Fibroblast of skin of left quadriceps (primary cell): ENCODE measurements around the gene PARS2.

Experiments used
- DNase-seq, 2 experiments: peaks; one replicate each; pipeline ENCODE4 v3.0.0-alpha.2; 2013; ENCODE audit warnings: low read depth in 2 of 2

Gene PARS2

DNA sequence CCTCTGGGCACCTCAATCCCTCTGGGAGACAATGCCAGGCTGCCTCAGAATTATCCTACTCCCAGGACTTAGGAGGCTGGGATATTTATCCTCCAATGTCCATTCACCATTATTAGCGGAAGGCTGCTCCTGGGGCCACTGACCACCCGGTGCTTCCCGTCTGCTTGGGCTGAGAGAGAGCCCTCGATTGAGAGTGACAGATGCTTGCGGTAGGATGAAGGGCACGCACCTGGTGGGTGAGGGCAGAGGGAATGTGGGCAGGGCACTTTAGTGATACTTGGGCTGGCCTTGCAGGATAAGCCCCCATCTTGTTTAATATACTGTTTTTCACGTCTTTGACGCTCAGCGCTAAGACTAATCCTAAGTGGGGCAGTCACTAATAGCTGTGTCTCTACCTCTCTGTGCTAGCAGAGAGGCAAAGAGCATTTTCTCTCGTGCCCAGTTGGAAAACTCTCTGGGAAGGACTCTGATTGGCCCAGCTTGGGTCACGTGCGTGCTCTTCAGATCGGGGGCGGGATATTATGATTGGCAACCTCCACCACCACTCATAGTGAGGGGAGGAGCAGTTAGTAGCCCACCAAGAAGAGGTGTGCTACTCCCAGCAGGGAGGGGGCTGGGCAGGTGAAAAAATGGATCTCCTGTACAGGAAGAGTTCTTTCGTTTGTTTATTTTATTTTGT, 10.6 kb upstream of the PARS2 start:
- no peak for DNase-seq

DNA sequence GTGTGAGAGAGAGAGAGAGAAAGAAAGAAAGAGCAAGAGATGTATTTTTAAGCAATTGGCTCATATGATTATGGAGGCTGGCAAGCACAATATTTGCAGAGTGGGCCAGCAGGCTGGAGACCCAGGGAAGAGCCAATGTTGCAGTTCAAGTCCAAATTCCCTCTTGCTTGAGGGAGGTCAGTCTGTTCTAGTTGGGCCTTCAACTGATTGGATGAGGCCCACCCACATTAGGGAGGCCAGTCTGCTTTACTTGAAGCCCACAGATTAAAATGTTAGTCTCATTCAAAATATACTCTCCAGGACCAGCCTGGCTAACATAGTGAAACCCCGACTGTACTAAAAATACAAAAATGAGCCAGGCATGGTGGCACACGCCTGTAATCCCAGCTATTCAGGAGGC, 8.6 kb upstream of the PARS2 start:
- no peak for DNase-seq

DNA sequence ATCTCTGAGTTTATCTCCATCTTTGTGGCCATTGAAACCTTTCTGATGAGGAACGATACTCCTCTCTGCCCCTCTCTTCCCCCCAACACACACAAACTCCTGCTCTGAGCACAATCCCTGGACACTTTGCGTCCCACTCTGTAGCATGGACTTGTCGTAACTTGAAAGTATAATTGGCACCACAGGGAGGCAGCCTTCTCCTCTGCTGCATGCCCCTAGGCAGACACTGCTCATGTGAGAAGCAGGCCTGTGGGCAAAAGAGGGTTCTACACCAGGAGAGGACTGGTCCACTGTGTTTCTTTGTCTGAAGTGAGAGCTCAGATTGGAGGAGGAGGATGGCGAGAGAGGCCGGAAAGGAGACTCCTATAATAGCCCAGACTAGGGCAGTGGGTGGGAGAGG, 3.8 kb upstream of the PARS2 start:
- no peak for DNase-seq

GRCh38 chr1:54767526-54767925, 3.2 kb upstream of the PARS2 start:
- no peak for DNase-seq

- no peak for DNase-seq
These were observed 2.4 kb upstream of the PARS2 start for GRCh38 chr1:54766726-54767125.

- no peak for DNase-seq
These were observed 719 bp upstream of the PARS2 start for GRCh38 chr1:54764922-54765561.

- DNase-seq: no peak
These were observed 549 bp downstream of the PARS2 start for GRCh38 chr1:54763816-54764132.

DNA sequence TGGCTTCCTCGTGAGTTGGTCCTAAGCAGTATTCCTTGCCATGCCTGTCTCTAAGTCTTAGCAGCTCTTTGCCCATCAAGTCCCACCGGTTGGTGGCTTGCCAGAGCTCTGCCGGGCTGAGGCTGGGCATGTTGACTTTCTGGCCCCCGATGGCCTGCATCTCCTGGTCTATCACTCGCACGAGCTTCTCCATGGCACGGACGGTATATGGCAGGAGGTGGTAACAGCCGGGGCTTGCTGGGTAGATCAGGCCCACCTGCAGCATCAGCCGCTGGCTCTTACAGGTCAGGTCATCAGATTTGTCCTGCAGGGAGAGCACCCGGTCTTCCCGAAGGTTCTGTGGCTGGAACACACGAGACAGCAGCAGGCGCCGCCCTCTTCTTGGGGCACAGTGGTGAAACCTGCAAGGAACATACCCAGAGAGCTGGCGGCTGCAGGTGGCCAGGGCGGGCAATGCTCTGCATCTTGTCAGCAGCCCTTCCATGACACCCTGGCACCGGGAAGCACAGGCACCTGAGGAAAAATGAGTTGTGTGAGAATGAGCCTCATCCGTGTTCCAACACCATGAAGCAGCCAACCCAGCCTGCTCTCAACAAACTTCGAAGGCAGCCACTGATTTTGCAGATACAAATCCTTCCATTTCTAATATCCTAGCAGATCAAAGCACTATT, 5.5 kb downstream of the PARS2 start:
- DNase-seq: no peak

- DNase-seq: no peak
These were observed 6.5 kb downstream of the PARS2 start for GRCh38 chr1:54757833-54758232.

DNA sequence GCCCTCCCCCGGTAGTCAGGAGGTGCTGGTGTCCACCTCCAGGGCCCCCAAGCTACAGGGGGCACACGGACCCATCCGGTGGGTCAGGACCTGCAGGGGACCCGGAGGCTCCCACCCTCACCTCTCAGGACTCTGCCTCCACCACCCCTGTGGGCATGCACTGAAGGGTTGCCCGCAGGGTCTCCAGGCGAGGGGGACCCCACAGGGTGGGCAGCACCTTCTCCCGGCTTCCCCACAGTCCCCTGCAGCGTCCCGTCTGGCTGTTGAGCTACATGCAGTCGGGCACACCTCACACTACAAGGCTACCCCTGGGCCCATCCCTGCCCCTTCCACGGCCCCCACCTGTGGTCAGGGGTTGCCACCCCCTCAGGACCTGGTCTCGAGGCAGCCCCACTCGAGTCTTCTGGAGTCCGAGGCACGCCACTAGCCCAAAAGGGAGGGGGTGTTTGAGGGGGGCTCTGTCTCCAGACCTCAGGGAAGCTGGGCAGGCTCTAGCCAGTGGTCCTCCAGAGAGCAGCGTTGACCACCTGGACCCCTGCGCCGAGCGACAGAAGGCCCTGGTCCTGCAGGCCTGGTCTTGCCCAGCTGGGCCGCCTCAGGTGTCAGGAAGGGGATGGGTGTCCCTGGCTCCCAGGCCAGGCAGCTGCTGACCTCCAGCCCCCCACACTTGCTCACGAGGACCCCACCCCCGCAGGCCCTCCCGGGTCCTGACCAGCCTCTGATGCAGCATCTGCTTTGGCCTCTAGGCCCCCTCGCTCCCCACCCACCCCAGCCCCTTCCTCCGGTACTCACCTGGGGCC, 9.6 kb downstream of the PARS2 start:
- DNase-seq: no peak

DNA sequence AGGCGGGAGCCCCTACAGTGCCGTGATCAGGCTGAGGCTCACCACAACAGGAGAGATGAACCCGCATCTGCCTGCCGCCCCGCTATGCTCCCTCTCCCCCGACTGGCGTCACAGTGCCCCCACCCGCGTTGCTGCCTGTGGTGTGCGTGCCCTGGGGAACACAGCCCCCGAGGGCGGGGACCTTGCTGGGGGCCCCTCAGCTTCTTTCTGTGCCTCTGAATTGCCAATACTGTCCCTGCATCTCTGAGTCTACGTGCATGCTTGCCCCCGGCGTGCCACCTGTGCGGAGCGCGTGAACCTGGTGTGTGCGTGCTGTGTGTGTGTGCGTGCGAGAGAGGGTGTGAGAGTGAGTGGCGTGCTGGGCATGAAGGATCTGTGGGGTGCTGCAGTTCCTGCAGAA, 10.3 kb downstream of the PARS2 start:
- DNase-seq: no peak

DNA sequence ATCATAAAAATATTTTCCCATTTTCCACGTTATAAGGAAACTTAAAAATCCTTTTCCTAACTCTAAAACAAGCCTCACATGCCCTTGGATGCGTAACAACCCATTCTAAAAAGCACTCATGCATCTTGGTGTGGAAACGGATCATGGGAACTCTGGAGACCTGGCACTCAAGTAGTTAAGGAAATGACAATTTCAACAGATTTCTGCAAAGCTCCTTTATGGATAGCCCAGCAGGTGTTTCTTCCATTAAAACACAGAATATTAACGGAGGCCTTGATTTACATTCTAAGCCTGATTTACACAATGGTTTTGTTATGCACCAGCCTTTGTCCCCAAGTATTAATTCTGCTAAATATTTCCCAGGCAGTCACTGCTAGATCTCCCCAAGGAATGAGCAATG, 12.9 kb downstream of the PARS2 start:
- no peak for DNase-seq

GRCh38 chr1:54750596-54750995, 13.7 kb downstream of the PARS2 start:
- DNase-seq: no peak

DNA sequence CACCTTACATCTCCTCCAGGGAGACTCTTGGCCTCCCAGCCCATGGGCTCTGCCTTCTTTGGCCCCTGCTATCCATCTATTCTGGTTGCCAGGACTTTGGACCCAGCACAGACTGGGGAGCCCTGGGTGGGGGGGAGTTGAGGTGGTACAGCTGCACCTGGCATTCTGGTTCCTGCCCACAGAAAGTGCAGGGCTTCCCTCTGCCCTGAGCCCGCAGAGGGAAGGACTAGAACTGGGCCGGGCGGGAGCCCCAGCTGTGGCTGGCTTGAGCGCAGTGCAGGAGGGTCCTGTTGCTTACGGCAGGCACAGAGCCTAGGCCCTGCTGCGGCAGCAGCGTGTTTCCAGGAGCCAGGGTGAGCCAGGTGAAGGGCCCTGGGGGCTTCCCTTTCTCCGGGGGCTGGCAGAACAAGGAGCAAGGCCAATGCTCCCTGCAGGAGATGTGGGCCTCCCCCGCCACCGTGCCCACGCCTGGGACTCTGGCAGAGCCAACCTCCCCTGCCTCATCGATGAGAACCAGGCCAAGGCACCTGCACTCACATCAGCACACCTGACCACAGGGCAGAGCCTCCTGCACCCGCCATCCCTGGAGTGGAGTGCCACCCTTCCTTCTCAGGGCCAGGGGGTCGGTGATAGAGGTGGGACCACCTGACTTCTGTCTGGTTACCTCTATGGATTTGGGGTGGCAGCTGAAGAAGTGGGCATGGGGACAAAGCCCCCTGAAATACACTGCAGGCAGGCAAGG, 16.1 kb downstream of the PARS2 start:
- DNase-seq: no peak

DNA sequence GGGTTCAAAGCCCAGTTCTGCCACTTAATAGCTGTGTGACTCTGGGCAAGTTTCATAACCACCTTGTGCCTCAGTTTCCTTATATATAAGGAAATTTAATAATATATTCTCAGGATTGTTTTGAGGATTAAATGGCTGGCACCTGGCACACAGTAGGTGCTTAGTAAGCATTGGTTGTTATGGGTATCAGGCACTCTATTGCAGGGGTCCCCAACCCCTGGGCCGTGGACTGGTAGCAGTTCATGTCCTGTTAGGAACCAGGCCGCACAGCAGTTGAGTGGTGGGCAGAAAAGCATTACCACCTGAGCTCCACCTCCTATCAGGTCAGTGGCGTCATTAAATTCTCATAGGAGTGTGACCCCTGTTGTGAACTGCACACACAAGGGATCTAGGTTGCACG, 18.5 kb downstream of the PARS2 start:
- no peak for DNase-seq

GRCh38 chr1:54745274-54745673, 19.0 kb downstream of the PARS2 start:
- no peak for DNase-seq

- DNase-seq: no peak
These were observed 19.6 kb downstream of the PARS2 start for GRCh38 chr1:54744696-54745095.

- DNase-seq: no peak
These were observed 20.7 kb downstream of the PARS2 start for GRCh38 chr1:54743416-54744226.

- DNase-seq: no peak
These were observed 22.0 kb downstream of the PARS2 start for GRCh38 chr1:54742282-54742681.

DNA sequence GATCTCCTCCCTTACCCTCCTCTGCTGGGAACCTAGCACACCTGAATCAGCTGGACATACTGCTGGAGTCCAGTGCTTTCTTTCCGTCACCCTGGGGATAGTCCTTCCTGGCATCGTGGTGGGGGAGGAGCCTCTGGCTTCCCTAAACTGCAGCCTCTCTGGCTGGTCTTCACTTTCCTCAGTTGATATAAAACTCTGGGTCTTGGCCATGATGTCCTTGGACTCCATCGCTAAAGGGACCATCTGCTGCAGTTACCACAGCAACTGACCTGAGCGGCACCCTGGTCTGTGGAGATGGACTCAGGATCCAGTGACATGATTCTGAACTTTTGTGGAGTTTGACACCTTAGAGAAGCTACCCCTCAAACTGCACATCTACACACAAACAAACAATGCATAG, 22.8 kb downstream of the PARS2 start:
- no peak for DNase-seq

DNA sequence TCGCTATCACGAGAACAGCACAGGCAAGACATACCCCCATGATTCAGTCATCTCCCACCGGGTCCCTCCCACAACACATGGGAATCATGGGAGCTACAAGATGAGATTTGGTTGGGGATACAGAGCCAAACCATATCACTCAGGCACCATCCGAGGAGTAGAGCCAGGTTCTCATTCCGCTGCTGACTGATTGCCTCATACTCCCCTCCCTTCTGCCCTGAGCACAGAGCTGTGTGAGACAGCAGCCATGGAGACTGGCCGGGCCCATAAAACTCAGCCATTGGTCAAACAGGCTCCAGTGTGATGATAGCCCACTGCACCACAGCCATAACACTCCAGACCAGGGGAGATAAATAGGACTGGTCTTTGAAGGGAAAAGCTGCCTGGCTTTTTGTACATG, 26.1 kb downstream of the PARS2 start:
- no peak for DNase-seq
